Astrocyte (in vitro differentiated cells and primary cell): ENCODE data around the gene EEF1AKMT3. TPM values are rescaled to one million over a fixed set of nuclear protein-coding genes. Genes with fewer than 3 reads are reported as not detected.

Source experiments
- DNase-seq: peaks from one replicate; pipeline ENCODE4 v3.0.0-alpha.2; 2010; ENCODE audit warnings: low read depth
- FAIRE-seq: peaks from 2 replicates; lab custom pipeline; 2011; peaks lifted over from hg19 to GRCh38; lab: Jason Lieb, UNC
- H2AFZ ChIP-seq: 2 replicates; pipeline ENCODE4 v1.6.0; 2012; ENCODE audit warnings: low read depth, low read length, inconsistent platforms
- H3K27ac ChIP-seq: 2 replicates; pipeline ENCODE4 v1.5.1; 2011; ENCODE audit warnings: low read depth, low read length, inconsistent platforms
- H3K27me3 ChIP-seq: 2 replicates; pipeline ENCODE4 v1.6.0; 2011; ENCODE audit warnings: low read length, inconsistent platforms; ENCODE audit not compliant: insufficient read depth
- H3K36me3 ChIP-seq: 2 replicates; pipeline ENCODE4 v1.5.1; 2011; ENCODE audit warnings: low read length, inconsistent platforms; ENCODE audit not compliant: insufficient read depth
- H3K4me1 ChIP-seq: 2 replicates; pipeline ENCODE4 v1.5.1; 2011; ENCODE audit warnings: low read length, inconsistent platforms; ENCODE audit not compliant: insufficient read depth
- H3K4me2 ChIP-seq: 2 replicates; pipeline ENCODE4 v1.6.0; 2012; ENCODE audit warnings: low read length, inconsistent platforms
- H3K4me3 ChIP-seq: 2 replicates; pipeline ENCODE4 v1.5.1; 2011; ENCODE audit warnings: low read depth, mild to moderate bottlenecking, low read length, inconsistent platforms; ENCODE audit not compliant: insufficient read depth
- H3K79me2 ChIP-seq: 2 replicates; pipeline ENCODE4 v1.6.0; 2012; ENCODE audit warnings: mild to moderate bottlenecking, low read length, inconsistent platforms; ENCODE audit not compliant: insufficient read depth
- H3K9ac ChIP-seq: 2 replicates; pipeline ENCODE4 v1.6.0; 2012; ENCODE audit warnings: mild to moderate bottlenecking, low read length, inconsistent platforms
- H3K9me3 ChIP-seq: 2 replicates; pipeline ENCODE4 v1.5.1; 2012; ENCODE audit warnings: low read depth, mild to moderate bottlenecking, low read length, inconsistent platforms; ENCODE audit not compliant: insufficient read depth
- H4K20me1 ChIP-seq: 2 replicates; pipeline ENCODE4 v1.6.0; 2012; ENCODE audit warnings: low read length, inconsistent platforms; ENCODE audit not compliant: insufficient read depth
- H3K27ac Mint-ChIP-seq: one replicate; pipeline ENCODE4 v1.8.0; 2021; ENCODE audit warnings: mild to moderate bottlenecking, mixed read lengths; ENCODE audit not compliant: unreplicated experiment
- H3K27me3 Mint-ChIP-seq: one replicate; pipeline ENCODE4 v1.8.0; 2021; ENCODE audit warnings: low read depth, mixed read lengths; ENCODE audit not compliant: unreplicated experiment
- H3K36me3 Mint-ChIP-seq: one replicate; pipeline ENCODE4 v1.8.0; 2021; ENCODE audit warnings: low read depth, mixed read lengths; ENCODE audit not compliant: unreplicated experiment
- H3K4me1 Mint-ChIP-seq: one replicate; pipeline ENCODE4 v1.8.0; 2021; ENCODE audit warnings: low read depth, mixed read lengths; ENCODE audit not compliant: unreplicated experiment
- H3K4me3 Mint-ChIP-seq: one replicate; pipeline ENCODE4 v1.8.0; 2021; ENCODE audit warnings: mild to moderate bottlenecking, moderate library complexity, mixed read lengths; ENCODE audit not compliant: unreplicated experiment
- H3K9me3 Mint-ChIP-seq: one replicate; pipeline ENCODE4 v1.8.0; 2021; ENCODE audit warnings: mild to moderate bottlenecking, mixed read lengths; ENCODE audit not compliant: unreplicated experiment
- EZH2 ChIP-seq: IDR thresholded peaks from 2 replicates; pipeline ENCODE4 v1.6.1; 2012; ENCODE audit warnings: mild to moderate bottlenecking, low read length, inconsistent platforms; ENCODE audit not compliant: insufficient read depth
- total RNA-seq: library from RNA; stranded (reverse); gene quantifications from 2 replicates; pipeline ENCODE4 v1.2.1, GENCODE V29; 2021
- TF ChIP-seq, protein P1 (sequence below): IDR thresholded peaks from 2 replicates; pipeline ENCODE4 v1.5.1; 2011; ENCODE audit warnings: low read depth, mild to moderate bottlenecking, inconsistent platforms, low read length, moderate library complexity; ENCODE audit not compliant: insufficient read depth

Gene EEF1AKMT3
- total RNA-seq, 1 donor from 2014 or later = 8.1 TPM

DNA sequence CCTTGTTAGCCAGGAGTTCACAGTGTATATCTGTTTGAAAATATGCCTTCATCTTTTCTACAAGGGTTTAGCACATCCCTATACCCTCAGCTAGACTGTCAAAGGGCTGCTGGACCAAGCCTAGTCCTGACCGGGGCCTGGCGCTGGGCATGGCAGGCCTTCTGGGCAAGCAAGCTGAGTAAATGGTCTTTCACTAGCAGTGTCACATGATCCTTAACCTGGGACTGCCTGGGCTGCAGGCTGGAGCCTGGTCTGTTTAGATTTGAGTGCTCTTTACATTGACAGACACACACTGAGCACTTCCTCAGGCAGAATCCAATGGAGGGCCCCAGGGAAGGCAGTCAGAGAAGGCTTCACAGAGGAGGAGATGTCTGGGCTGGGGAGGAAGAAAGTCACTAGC, 53.0 kb downstream of the EEF1AKMT3 start:
- peaks cover 70% of the 10 kb centered on the region for H4K20me1 ChIP-seq

DNA sequence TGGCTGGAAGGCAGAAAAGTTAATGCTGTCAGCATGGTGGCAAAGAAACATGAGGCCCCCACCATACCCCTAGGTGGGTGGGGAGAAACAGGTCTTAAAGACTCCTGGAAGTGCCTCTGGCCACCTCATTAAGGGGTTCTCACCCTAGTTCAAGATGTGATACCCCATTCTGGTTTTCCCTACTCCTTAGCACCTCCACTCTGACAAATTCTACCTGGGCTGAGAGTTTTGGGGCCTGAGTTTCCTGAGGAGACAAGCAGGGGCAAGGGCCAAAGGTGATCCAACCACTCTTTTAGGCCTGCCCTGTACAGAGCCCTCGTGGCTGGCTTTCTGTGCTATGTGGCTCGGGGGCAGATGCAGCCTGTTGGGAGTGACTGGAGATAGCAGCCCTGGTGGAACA, 54.0 kb downstream of the EEF1AKMT3 start:
- peaks cover 29% of the 10 kb centered on the region for H3K36me3 Mint-ChIP-seq
- Histone ChIP-seq H4K20me1 (peaks cover 78% of the 10 kb centered on the region), H3K79me2 (peaks cover 43% of the 10 kb centered on the region)

More for the DNA sequence above, 53.0 kb downstream of the EEF1AKMT3 start:
- TF ChIP-seq, protein P1, sequence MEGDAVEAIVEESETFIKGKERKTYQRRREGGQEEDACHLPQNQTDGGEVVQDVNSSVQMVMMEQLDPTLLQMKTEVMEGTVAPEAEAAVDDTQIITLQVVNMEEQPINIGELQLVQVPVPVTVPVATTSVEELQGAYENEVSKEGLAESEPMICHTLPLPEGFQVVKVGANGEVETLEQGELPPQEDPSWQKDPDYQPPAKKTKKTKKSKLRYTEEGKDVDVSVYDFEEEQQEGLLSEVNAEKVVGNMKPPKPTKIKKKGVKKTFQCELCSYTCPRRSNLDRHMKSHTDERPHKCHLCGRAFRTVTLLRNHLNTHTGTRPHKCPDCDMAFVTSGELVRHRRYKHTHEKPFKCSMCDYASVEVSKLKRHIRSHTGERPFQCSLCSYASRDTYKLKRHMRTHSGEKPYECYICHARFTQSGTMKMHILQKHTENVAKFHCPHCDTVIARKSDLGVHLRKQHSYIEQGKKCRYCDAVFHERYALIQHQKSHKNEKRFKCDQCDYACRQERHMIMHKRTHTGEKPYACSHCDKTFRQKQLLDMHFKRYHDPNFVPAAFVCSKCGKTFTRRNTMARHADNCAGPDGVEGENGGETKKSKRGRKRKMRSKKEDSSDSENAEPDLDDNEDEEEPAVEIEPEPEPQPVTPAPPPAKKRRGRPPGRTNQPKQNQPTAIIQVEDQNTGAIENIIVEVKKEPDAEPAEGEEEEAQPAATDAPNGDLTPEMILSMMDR = no peak
- no peak for TF ChIP-seq EZH2
- Histone ChIP-seq H3K4me3 (no peak overlapping the region), H3K9ac (no peak overlapping the region), H3K4me1 (no peaks in the 10 kb centered on the region), H3K27ac (no peak overlapping the region), H3K27me3 (no peaks in the 10 kb centered on the region), H3K9me3 (no peaks in the 10 kb centered on the region), H2AFZ (no peak overlapping the region), H3K4me2 (no peak overlapping the region), H3K79me2 (peaks cover 34% of the 10 kb centered on the region), H3K36me3 (peaks cover 68% of the 10 kb centered on the region)
- Mint-ChIP-seq H3K4me3 (no peak overlapping the region), H3K9me3 (peaks cover 3% of the 10 kb centered on the region), H3K36me3 (peaks cover 33% of the 10 kb centered on the region), H3K27me3 (no peaks in the 10 kb centered on the region), H3K27ac (no peak overlapping the region), H3K4me1 (peaks cover 15% of the 10 kb centered on the region)
- DNase-seq (no peak), FAIRE-seq (no peak)

DNA sequence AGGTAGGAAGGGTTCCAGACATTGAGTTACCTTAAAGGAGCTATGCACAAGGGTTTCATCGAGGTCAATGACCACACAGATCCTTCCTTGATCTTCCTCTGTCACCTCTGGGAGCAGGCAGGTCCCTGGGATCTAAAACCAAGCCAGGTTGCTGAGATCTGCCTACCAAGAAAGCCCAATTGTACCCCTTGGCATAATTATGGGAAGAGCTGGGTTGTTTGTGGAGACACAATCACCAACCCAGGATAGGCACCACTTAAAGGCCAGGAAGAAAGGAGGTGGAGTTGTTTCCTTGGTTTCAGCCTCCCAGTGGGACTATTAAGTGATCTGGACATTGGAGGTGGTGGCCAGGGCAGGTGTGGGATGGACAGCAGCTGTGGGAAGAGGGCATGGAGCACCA, 54.6 kb downstream of the EEF1AKMT3 start:
- peaks cover 62% of the 10 kb centered on the region for H3K36me3 ChIP-seq
- no peak overlapping the region for H3K4me3 ChIP-seq
- no peak for FAIRE-seq
- H2AFZ ChIP-seq = no peak overlapping the region
- Mint-ChIP-seq H3K27me3 (no peaks in the 10 kb centered on the region), H3K27ac (no peak overlapping the region), H3K4me3 (no peak overlapping the region), H3K36me3 (peaks cover 29% of the 10 kb centered on the region), H3K9me3 (peaks cover 3% of the 10 kb centered on the region), H3K4me1 (peaks cover 21% of the 10 kb centered on the region)
- no peaks in the 10 kb centered on the region for H3K9me3 ChIP-seq
- peaks cover 4% of the 10 kb centered on the region for H3K4me1 ChIP-seq
- TF ChIP-seq EZH2 = no peak
- TF ChIP-seq, protein P1 = no peak
- H3K27me3 ChIP-seq = no peaks in the 10 kb centered on the region
- H3K4me2 ChIP-seq = no peak overlapping the region
- peaks cover 84% of the 10 kb centered on the region for H4K20me1 ChIP-seq
- no peak for DNase-seq
- no peak overlapping the region for H3K27ac ChIP-seq
- no peak overlapping the region for H3K9ac ChIP-seq
- peaks cover 49% of the 10 kb centered on the region for H3K79me2 ChIP-seq

More for the DNA sequence above, 54.0 kb downstream of the EEF1AKMT3 start:
- no peak for TF ChIP-seq EZH2
- TF ChIP-seq, protein P1 = no peak
- Mint-ChIP-seq H3K27ac (no peak overlapping the region), H3K4me1 (peaks cover 17% of the 10 kb centered on the region), H3K4me3 (no peak overlapping the region), H3K9me3 (peaks cover 3% of the 10 kb centered on the region), H3K27me3 (no peaks in the 10 kb centered on the region)
- no peak overlapping the region for H3K4me2 ChIP-seq
- no peak for FAIRE-seq
- H3K9ac ChIP-seq = no peak overlapping the region
- H3K4me3 ChIP-seq = no peak overlapping the region
- H3K36me3 ChIP-seq = peaks cover 66% of the 10 kb centered on the region
- H3K27ac ChIP-seq = no peak overlapping the region
- no peaks in the 10 kb centered on the region for H3K27me3 ChIP-seq
- H2AFZ ChIP-seq = no peak overlapping the region
- H3K4me1 ChIP-seq = no peaks in the 10 kb centered on the region
- no peaks in the 10 kb centered on the region for H3K9me3 ChIP-seq
- DNase-seq = no peak
